ENCODE measurements around the gene CILP2.

CILP2 gene

GRCh38 chr19:19587771-19588170, 49.7 kb downstream of the CILP2 start:
- no peak overlapping the region for H3K4me3 ChIP-seq (ENCODE audit: low read length)
- H3K9me3 ChIP-seq (ENCODE audit: insufficient read depth, low read depth, low read length) = no peaks in the 10 kb centered on the region
- H3K36me3 ChIP-seq (ENCODE audit: insufficient read depth, low read depth, low read length) = no peaks in the 10 kb centered on the region
- no peak overlapping the region for H3K9ac ChIP-seq (ENCODE audit: low read depth, low read length)
- H3K27ac ChIP-seq (ENCODE audit: low read length) = no peak overlapping the region
- no peaks in the 10 kb centered on the region for H3K27me3 ChIP-seq (ENCODE audit: insufficient read depth, low read length)
- H3K4me1 ChIP-seq (ENCODE audit: insufficient read depth, low read length) = peaks cover 11% of the 10 kb centered on the region; the same call in 1 of the 2 replicates

GRCh38 chr19:19588546-19588945, 50.5 kb downstream of the CILP2 start:
- Histone ChIP-seq H3K4me1 (ENCODE audit: insufficient read depth, low read length) (peaks cover 11% of the 10 kb centered on the region; the same call in 1 of the 2 replicates), H3K4me3 (ENCODE audit: low read length) (no peak overlapping the region), H3K9ac (ENCODE audit: low read depth, low read length) (no peak overlapping the region), H3K27me3 (ENCODE audit: insufficient read depth, low read length) (no peaks in the 10 kb centered on the region), H3K27ac (ENCODE audit: low read length) (no peak overlapping the region), H3K9me3 (ENCODE audit: insufficient read depth, low read depth, low read length) (no peaks in the 10 kb centered on the region), H3K36me3 (ENCODE audit: insufficient read depth, low read depth, low read length) (no peaks in the 10 kb centered on the region)

GRCh38 chr19:19591133-19591825, 53.2 kb downstream of the CILP2 start:
- Histone ChIP-seq H3K4me1 (ENCODE audit: insufficient read depth, low read length) (peaks cover 11% of the 10 kb centered on the region; the same call in 1 of the 2 replicates), H3K27ac (ENCODE audit: low read length) (no peak overlapping the region), H3K27me3 (ENCODE audit: insufficient read depth, low read length) (no peaks in the 10 kb centered on the region), H3K36me3 (ENCODE audit: insufficient read depth, low read depth, low read length) (no peaks in the 10 kb centered on the region), H3K9ac (ENCODE audit: low read depth, low read length) (peak overlapping the region; percentile 8; the same call in 1 of the 2 replicates), H3K4me3 (ENCODE audit: low read length) (peak overlapping the region; percentile 27; the same call in 1 of the 2 replicates), H3K9me3 (ENCODE audit: insufficient read depth, low read depth, low read length) (no peaks in the 10 kb centered on the region)

DNA sequence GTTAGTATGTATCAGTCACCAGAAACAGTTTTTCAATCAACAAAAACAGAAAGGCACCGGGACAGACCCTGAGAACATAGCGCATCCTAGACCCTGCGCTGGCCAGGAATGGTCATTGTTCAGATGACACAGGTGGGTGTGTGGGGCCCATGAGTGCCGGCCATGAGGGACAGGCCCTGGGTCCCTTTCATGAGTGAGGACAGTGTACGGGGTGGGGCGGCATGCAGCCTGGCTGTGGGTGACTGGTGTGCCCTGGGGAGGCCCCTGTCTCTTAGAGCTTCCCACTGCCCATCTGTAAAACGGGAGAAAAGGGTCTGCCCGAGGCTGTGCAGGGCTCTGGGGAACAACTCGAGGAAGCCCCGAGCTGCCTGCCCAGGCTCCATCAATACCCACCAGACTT, 54.6 kb downstream of the CILP2 start:
- Histone ChIP-seq H3K4me3 (ENCODE audit: low read length) (no peak overlapping the region), H3K36me3 (ENCODE audit: insufficient read depth, low read depth, low read length) (no peaks in the 10 kb centered on the region), H3K27ac (ENCODE audit: low read length) (no peak overlapping the region), H3K4me1 (ENCODE audit: insufficient read depth, low read length) (peaks cover 11% of the 10 kb centered on the region; the same call in 1 of the 2 replicates), H3K27me3 (ENCODE audit: insufficient read depth, low read length) (no peaks in the 10 kb centered on the region), H3K9ac (ENCODE audit: low read depth, low read length) (no peak overlapping the region), H3K9me3 (ENCODE audit: insufficient read depth, low read depth, low read length) (no peaks in the 10 kb centered on the region)

DNA sequence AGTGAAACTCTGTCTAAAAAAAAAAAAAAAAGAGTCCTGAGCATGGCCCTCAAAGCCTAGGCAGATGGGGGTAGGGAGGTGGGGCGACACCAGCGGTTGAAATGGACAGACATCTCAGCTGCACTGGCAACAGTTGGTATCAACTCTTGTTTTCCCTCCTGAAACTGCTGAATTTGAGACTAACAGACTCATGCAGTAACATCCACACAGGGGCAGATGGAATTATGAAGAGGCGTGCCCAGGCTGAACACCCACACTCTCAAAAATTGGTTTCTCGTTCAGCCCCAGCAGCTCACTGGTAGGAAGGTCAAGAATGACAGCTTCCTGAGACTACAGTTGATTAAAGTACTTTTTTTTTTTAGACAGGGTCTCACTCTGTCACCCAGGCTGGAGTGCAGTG, 56.3 kb downstream of the CILP2 start:
- H3K36me3 ChIP-seq (ENCODE audit: insufficient read depth, low read depth, low read length) = no peaks in the 10 kb centered on the region
- no peak overlapping the region for H3K4me3 ChIP-seq (ENCODE audit: low read length)
- H3K4me1 ChIP-seq (ENCODE audit: insufficient read depth, low read length) = peaks cover 11% of the 10 kb centered on the region; the same call in 1 of the 2 replicates
- no peak overlapping the region for H3K27ac ChIP-seq (ENCODE audit: low read length)
- no peaks in the 10 kb centered on the region for H3K9me3 ChIP-seq (ENCODE audit: insufficient read depth, low read depth, low read length)
- H3K9ac ChIP-seq (ENCODE audit: low read depth, low read length) = no peak overlapping the region
- H3K27me3 ChIP-seq (ENCODE audit: insufficient read depth, low read length) = no peaks in the 10 kb centered on the region

DNA sequence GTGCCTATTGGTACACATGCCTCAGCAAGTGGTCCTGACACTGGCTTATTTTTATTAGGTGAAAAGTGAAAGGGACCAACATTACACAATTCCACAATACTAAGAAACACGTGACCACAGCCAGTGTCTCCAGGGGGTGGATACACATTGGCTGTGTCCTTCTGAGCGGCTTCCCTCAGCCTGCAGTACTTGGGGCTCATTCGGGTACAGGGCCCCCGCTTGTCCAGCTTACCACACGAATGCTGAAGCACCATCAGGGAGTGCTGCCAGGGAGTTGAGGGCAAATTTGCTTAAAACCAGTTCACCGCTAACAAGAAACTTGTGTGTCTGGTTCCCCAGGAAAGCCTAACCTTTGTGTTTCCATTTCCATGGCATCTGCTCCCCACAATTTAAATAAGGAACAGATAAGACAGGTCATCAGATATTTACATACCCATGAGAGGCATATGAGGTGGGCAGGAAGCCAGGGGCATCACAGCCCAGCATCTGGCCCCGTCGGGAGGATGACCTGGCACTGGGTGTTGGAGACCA, 57.2 kb downstream of the CILP2 start:
- Histone ChIP-seq H3K9me3 (ENCODE audit: insufficient read depth, low read depth, low read length) (no peaks in the 10 kb centered on the region), H3K4me3 (ENCODE audit: low read length) (no peak overlapping the region), H3K4me1 (ENCODE audit: insufficient read depth, low read length) (peaks cover 11% of the 10 kb centered on the region; the same call in 1 of the 2 replicates), H3K9ac (ENCODE audit: low read depth, low read length) (no peak overlapping the region), H3K27me3 (ENCODE audit: insufficient read depth, low read length) (no peaks in the 10 kb centered on the region), H3K27ac (ENCODE audit: low read length) (no peak overlapping the region), H3K36me3 (ENCODE audit: insufficient read depth, low read depth, low read length) (no peaks in the 10 kb centered on the region)

Measured in iPS-20b (cell line).